Breast epithelium (tissue), 4 donors: ENCODE data around the gene CDHR3. TPM values are rescaled to one million over a fixed set of nuclear protein-coding genes. Genes with fewer than 3 reads are reported as not detected.

Experiments used
- DNase-seq, 2 donors: peaks; one replicate each; pipeline ENCODE4 v3.0.0-alpha.2; 2019; ENCODE audit warnings: low spot score in 2 of 2
- H3K27ac ChIP-seq, 2 donors: fragments of 200-600 bp; sonication (generic) in 1 of 2; one replicate each; pipeline ENCODE4 v1.5.1; 2016 to 2019; ENCODE audit warnings: mild to moderate bottlenecking in 1 of 2
- H3K27me3 ChIP-seq, 2 donors: fragments of 200-600 bp; sonication (generic) in 1 of 2; one replicate each; pipeline versions ENCODE4 v1.5.1 to v1.6.0; 2017 to 2019; ENCODE audit warnings: control low read depth in 1 of 2, mild to moderate bottlenecking in 1 of 2
- H3K36me3 ChIP-seq: fragments of 200-600 bp; one replicate; pipeline ENCODE4 v1.5.1; 2019
- H3K4me1 ChIP-seq, 2 donors: fragments of 200-600 bp; sonication (generic); one replicate each; pipeline ENCODE4 v1.5.1; 2016 to 2019; ENCODE audit warnings: control low read depth in 1 of 2
- H3K4me3 ChIP-seq, 3 donors: fragments of 200-600 bp; sonication (generic); 1 replicate in 2 of 3; 2 replicates in 1 of 3; pipeline ENCODE4 v1.5.1; 2016 to 2019; ENCODE audit warnings: mild to moderate bottlenecking in 3 of 3, moderate library complexity in 2 of 3
- H3K9me3 ChIP-seq, 2 donors: fragments of 200-600 bp; sonication (generic) in 1 of 2; one replicate each; pipeline ENCODE4 v1.5.1; 2016 to 2019; ENCODE audit warnings: control low read depth in 1 of 2
- POLR2A ChIP-seq: fragments of 450-650 bp; IDR thresholded peaks from one replicate; pipeline ENCODE4 v1.6.1; 2016; ENCODE audit warnings: antibody characterized with exemption, mild to moderate bottlenecking, moderate library complexity
- POLR2AphosphoS5 ChIP-seq, 3 donors: sonication (generic); formaldehyde crosslinking; IDR thresholded peaks; one replicate each; pipeline ENCODE4 v1.6.1; 2017; ENCODE audit warnings: antibody characterized with exemption in 3 of 3
- intact Hi-C: fragments of 100-400 bp; cut with DNase I; formaldehyde crosslinking; loops from one replicate; pipeline ENCODE4 v1.15.1; 2023; ENCODE audit warnings: low total_unique reads
- total RNA-seq, 3 donors: library from RNA; depleted of rRNA; stranded (reverse); fragments of >200 nt; gene quantifications; one replicate each; pipeline ENCODE4 v1.1.0, GENCODE V29; 2016
- TF ChIP-seq, protein P1 (sequence below), 3 donors: fragments of 450-650 bp; IDR thresholded peaks; one replicate each; pipeline ENCODE4 v1.5.1; 2016 to 2017; ENCODE audit warnings: antibody characterized with exemption in 3 of 3, mild to moderate bottlenecking in 3 of 3, moderate library complexity in 3 of 3

CDHR3 gene
- total RNA-seq, 3 donors from 2014 or later, result 4.6 to 8.8 (median 6.4) TPM

DNA sequence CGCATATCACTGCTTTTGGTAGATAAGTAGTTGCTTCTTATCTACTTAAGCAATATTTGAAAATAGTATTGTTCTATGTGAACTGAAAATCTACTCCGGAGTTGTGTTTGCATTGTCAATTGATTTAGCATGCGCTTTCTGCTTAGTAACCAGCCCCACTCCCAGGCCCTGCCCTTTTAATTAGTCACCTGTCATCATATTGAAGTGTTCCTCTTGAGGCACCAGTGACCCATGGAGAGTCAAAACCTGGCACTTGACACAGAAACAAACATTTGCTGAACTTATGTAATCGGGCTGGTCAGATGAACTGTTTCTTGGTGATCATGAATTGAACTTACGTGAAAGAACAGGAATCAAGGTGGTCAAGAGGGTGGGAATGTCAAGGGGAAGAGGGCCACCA, 27.8 kb upstream of the CDHR3 start:
- Histone ChIP-seq H3K9me3 (no peaks in the 10 kb centered on the region), H3K27ac (no peak overlapping the region), H3K27me3 (no peaks in the 10 kb centered on the region), H3K36me3 (no peaks in the 10 kb centered on the region), H3K4me3 (no peak overlapping the region), H3K4me1 (peaks cover 0 to 3% of the 10 kb centered on the region in 2 donors)
- no peak for TF ChIP-seq POLR2A
- TF ChIP-seq POLR2AphosphoS5 (IDR thresholded peaks at IDR 0.05), result no peak
- TF ChIP-seq, protein P1, sequence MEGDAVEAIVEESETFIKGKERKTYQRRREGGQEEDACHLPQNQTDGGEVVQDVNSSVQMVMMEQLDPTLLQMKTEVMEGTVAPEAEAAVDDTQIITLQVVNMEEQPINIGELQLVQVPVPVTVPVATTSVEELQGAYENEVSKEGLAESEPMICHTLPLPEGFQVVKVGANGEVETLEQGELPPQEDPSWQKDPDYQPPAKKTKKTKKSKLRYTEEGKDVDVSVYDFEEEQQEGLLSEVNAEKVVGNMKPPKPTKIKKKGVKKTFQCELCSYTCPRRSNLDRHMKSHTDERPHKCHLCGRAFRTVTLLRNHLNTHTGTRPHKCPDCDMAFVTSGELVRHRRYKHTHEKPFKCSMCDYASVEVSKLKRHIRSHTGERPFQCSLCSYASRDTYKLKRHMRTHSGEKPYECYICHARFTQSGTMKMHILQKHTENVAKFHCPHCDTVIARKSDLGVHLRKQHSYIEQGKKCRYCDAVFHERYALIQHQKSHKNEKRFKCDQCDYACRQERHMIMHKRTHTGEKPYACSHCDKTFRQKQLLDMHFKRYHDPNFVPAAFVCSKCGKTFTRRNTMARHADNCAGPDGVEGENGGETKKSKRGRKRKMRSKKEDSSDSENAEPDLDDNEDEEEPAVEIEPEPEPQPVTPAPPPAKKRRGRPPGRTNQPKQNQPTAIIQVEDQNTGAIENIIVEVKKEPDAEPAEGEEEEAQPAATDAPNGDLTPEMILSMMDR (IDR thresholded peaks at IDR 0.05), result no peak
- no peak for DNase-seq
- intact Hi-C loops, result no loop called here

DNA sequence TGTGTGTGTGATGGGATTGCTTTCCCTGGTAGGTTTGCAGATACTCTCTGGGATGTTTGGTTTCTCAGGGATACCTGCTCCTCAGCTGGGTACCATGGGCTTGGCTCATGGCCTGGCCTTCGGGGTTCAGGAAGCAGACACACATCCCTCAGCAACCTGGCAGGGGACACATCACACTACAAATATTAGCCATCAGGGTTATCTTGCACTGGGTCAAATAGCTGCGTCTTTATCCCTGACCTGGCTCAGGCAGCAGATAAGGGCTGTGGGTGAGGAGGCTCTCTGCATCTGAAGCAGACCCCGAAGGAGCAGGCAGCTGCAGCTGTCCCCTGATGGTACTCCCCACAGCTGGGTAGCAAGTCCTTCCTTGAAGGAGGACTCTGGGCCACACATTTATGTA, 25.7 kb upstream of the CDHR3 start:
- Histone ChIP-seq H3K36me3 (no peaks in the 10 kb centered on the region), H3K27me3 (no peaks in the 10 kb centered on the region), H3K27ac (no peak overlapping the region), H3K9me3 (no peaks in the 10 kb centered on the region), H3K4me3 (no peak overlapping the region), H3K4me1 (peaks cover 0 to 3% of the 10 kb centered on the region in 2 donors)
- TF ChIP-seq POLR2AphosphoS5 (IDR thresholded peaks at IDR 0.05) (no peak), POLR2A (no peak)
- TF ChIP-seq, protein P1 (IDR thresholded peaks at IDR 0.05), result no peak
- DNase-seq, result no peak
- intact Hi-C loops, result no loop called here

DNA sequence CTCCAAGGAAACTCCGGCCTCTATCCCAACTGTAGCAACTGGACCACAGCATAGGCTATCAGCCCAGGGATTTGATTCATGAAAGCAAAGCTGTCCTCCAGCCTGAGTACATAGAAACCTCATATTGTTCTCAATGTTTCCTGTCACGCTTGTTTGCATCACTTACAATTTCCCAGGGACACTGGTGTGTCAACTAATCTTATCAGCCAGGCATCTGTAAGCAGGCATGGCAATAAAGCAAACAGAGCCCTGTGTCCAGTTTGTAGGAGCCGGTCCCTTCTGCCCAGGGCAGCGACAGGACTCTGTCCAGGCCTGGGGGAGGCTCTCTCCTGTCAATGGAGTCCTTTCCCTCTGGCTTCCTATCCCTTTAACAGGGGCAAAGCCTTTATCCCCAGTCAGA, 23.0 kb upstream of the CDHR3 start:
- Histone ChIP-seq H3K36me3 (no peaks in the 10 kb centered on the region), H3K4me1 (no peaks in the 10 kb centered on the region), H3K4me3 (no peak overlapping the region), H3K27me3 (no peaks in the 10 kb centered on the region), H3K27ac (no peak overlapping the region), H3K9me3 (no peaks in the 10 kb centered on the region)
- intact Hi-C loops, result no loop called here
- no peak for DNase-seq
- TF ChIP-seq, protein P1 (IDR thresholded peaks at IDR 0.05), result no peak
- TF ChIP-seq POLR2AphosphoS5 (IDR thresholded peaks at IDR 0.05) (no peak), POLR2A (no peak)

DNA sequence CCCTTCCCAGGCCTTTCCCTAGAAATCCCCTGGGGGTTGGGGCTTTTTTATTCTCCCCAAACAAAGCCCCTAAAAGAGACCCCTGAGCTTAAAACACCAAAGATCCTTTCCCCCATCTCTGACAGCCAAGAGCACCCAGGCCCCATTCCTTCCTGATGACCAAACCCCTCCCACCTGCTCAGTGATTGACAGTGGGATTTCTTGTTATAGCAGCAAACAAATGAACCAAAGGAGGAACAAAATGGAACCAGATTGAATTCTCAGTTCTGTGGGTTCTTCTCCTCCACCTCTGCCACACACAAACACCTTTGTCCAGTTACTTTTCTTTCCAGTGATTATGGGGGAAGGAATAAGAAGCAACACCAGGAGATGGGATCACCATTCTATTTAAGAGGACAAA, 21.5 kb upstream of the CDHR3 start:
- intact Hi-C loops, result no loop called here

DNA sequence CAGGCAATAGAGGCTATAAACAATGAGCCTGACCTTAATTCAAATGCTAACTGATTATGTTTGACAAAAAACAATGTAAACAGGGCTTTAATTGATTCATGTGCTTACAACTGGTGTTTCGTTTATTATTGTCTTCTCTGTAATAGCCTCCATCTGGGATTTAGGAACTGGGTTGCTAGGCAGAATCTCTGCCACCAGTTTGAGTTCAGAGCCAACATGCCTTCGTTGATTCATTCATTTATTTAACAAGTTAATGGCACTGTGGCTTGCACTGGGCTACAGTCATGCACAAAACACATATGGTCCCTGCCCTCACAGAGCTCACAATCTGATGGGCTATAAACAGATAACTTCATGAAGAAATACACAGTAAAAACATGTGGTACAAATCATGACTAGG, 19.6 kb upstream of the CDHR3 start:
- no peak overlapping the region for H3K27ac ChIP-seq
- no peaks in the 10 kb centered on the region for H3K9me3 ChIP-seq
- no peaks in the 10 kb centered on the region for H3K36me3 ChIP-seq
- no peak for DNase-seq
- H3K4me1 ChIP-seq, result no peaks in the 10 kb centered on the region
- no peak overlapping the region for H3K4me3 ChIP-seq
- TF ChIP-seq, protein P1 (IDR thresholded peaks at IDR 0.05), result no peak
- no peak for TF ChIP-seq POLR2AphosphoS5 (IDR thresholded peaks at IDR 0.05)
- no peak for TF ChIP-seq POLR2A
- no peaks in the 10 kb centered on the region for H3K27me3 ChIP-seq
- intact Hi-C loops, result no loop called here

More for the DNA sequence above, 21.5 kb upstream of the CDHR3 start:
- no peaks in the 10 kb centered on the region for H3K4me1 ChIP-seq
- TF ChIP-seq POLR2AphosphoS5 (IDR thresholded peaks at IDR 0.05) (no peak), POLR2A (no peak)
- TF ChIP-seq, protein P1 (IDR thresholded peaks at IDR 0.05), result no peak
- no peak overlapping the region for H3K27ac ChIP-seq
- H3K4me3 ChIP-seq, result no peak overlapping the region
- H3K36me3 ChIP-seq, result no peaks in the 10 kb centered on the region
- DNase-seq, result no peak
- no peaks in the 10 kb centered on the region for H3K27me3 ChIP-seq
- no peaks in the 10 kb centered on the region for H3K9me3 ChIP-seq
